Right lobe of liver (tissue), 6 donors: ENCODE measurements around the gene GGCT. TPM values are rescaled to one million over a fixed set of nuclear protein-coding genes. Genes with fewer than 3 reads are reported as not detected.
A peak's percentile ranks its signal among the peaks of the same experiment; 100 is the strongest.
"Not testable (repeated sequence)": the region's sequence is repeated elsewhere in the genome, so short reads cannot be mapped to it uniquely, and the experiment has no call there.

ENCODE experiments used
- ATAC-seq, 4 donors: fragments of 200-7000 bp; cut with Tn5 transposase; one replicate each; pipeline ENCODE4 v1.9.1; 2020; ENCODE audit warnings: mild to moderate bottlenecking in 4 of 4, moderate library complexity in 4 of 4
- DNase-seq, 3 donors: peaks; one replicate each; pipeline ENCODE4 v3.0.0-alpha.2; 2020
- H3K27ac ChIP-seq, 3 donors: fragments of 200-600 bp; one replicate each; pipeline ENCODE4 v1.8.0; 2022
- H3K27me3 ChIP-seq, 2 donors: fragments of 200-600 bp; one replicate each; pipeline ENCODE4 v1.8.0; 2022
- H3K36me3 ChIP-seq, 4 donors: fragments of 200-600 bp; sonication (generic) in 1 of 4; one replicate each; pipeline versions ENCODE4 v1.5.1 to v1.8.0; 2017 to 2022; ENCODE audit warnings: control low read depth in 1 of 4
- H3K4me1 ChIP-seq, 4 donors: fragments of 200-600 bp; sonication (generic) in 1 of 4; one replicate each; pipeline versions ENCODE4 v1.5.1 to v1.8.0; 2017 to 2022; ENCODE audit warnings: control low read depth in 1 of 4
- H3K4me3 ChIP-seq, 3 donors: fragments of 200-600 bp; one replicate each; pipeline ENCODE4 v1.8.0; 2022
- H3K9me3 ChIP-seq, 4 donors: fragments of 200-600 bp; sonication (generic) in 1 of 4; one replicate each; pipeline versions ENCODE4 v1.5.1 to v1.8.0; 2017 to 2022; ENCODE audit warnings: control low read depth in 1 of 4
- POLR2A ChIP-seq: fragments of 450-650 bp; IDR thresholded peaks from one replicate; pipeline ENCODE4 v1.6.1; 2017; ENCODE audit warnings: antibody characterized with exemption, mild to moderate bottlenecking
- WGBS: methylation state at CpG from one replicate; pipeline ENCODE4 v1.1.6; 2018; ENCODE audit warnings: low coverage, low lambda C conversion rate; ENCODE audit not compliant: insufficient coverage; ENCODE audit errors: missing lambda C conversion rate; 5-methylcytosine and 5-hydroxymethylcytosine counted together
- intact Hi-C, 2 donors: fragments of 100-400 bp; cut with DNase I; formaldehyde crosslinking; loops; one replicate each; pipeline versions ENCODE4 v1.11.2 to v1.14.1; 2022
- total RNA-seq, 6 experiments: library from RNA; depleted of rRNA in 2 of 6; stranded (reverse); fragments of >200 nt in 2 of 6; fragmentation: NEBNext Ultra II Directional in 3 of 6; extraction: Animal tissue kit (Norgen Biotek cat#: 25700) in 3 of 6; gene quantifications; one replicate each; pipeline versions ENCODE4 v1.1.0 to v1.2.4, GENCODE V29; 2016 to 2023
- TF ChIP-seq, protein P1 (sequence below), 4 donors: fragments of 200-600 bp in 3 of 4; fragments of 450-650 bp in 1 of 4; IDR thresholded peaks; one replicate each; pipeline versions ENCODE4 v1.5.1 to v1.8.0; 2016 to 2022; ENCODE audit warnings: antibody characterized with exemption in 4 of 4, mild to moderate bottlenecking in 2 of 4
- donor health status: DM: no; HTN: yes; CAD: no.
- donor health status: DM: no; HTN: no; CAD: no.
- donor health status: DM: no; HTN: no; CAD: no.
- donor health status: DM: no; HTN: yes; CAD: no.
- donor health status: DM: no; HTN: yes; CAD: no.

The GGCT gene
- total RNA-seq, 6 experiments from 2014 or later = 13.2 to 23.8 (median 16.8) TPM

DNA sequence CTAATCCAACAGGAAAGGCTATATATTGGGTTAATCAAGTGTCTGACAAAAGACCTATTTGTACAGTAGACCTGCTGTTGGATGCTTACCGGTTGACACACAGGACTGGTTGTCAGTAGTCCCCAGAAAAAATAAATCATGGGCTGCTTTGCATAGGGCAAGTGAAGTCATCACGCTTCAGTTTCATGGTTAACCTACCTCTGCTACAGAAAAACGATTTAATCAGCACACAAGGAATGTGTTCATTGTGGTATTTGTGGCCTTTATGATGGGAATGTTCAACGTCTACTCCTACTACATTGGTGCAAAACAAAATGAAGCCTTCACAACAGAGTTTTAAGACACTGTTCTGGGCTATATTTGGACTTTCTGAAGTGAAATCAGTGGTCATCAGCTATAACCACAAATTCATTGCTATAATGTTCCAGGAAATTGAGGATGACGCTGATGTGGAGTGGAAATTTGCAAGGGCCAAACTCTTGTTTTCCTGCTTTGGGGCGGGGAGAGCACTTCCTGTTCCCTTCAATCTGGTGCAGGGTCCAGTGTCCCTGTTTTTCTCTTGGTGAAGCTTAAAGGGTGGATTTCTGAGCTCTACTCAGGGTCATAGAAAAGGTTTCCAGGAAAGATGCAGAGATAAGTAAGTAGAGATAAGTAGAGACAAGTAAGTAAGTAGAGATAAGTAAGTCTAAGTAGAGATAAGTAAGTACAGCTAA lies 39.3 kb upstream of the GGCT start:
- ATAC-seq = no peak
- intact Hi-C loops = no loop called here
- no peak overlapping the region for H3K27ac ChIP-seq

DNA sequence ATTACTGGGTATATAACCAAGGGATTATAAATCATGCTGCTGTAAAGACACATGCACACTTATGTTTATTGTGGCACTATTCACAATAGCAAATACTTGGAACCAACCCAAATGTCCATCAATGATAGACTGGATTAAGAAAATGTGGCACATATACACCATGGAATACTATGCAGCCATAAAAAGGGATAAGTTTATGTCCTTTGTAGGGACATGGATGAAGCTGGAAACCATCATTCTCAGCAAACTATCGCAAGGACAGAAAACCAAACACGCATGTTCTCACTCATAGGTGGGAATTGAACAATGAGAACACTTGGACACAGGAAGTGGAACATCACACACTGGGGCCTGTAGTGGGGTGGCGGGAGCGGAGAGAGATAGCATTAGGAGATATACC lies 38.5 kb upstream of the GGCT start:
- ATAC-seq, H3K27ac ChIP-seq, H3K9me3 ChIP-seq, H3K4me3 ChIP-seq, H3K27me3 ChIP-seq, DNase-seq, H3K36me3 ChIP-seq, intact Hi-C loops, H3K4me1 ChIP-seq: not testable (repeated sequence)
- 89% methylated on average over 3 of the region's 4 CpGs for WGBS

More for the DNA sequence above, 39.3 kb upstream of the GGCT start:
- no peaks in the 10 kb centered on the region for H3K4me1 ChIP-seq
- TF ChIP-seq, protein P1, sequence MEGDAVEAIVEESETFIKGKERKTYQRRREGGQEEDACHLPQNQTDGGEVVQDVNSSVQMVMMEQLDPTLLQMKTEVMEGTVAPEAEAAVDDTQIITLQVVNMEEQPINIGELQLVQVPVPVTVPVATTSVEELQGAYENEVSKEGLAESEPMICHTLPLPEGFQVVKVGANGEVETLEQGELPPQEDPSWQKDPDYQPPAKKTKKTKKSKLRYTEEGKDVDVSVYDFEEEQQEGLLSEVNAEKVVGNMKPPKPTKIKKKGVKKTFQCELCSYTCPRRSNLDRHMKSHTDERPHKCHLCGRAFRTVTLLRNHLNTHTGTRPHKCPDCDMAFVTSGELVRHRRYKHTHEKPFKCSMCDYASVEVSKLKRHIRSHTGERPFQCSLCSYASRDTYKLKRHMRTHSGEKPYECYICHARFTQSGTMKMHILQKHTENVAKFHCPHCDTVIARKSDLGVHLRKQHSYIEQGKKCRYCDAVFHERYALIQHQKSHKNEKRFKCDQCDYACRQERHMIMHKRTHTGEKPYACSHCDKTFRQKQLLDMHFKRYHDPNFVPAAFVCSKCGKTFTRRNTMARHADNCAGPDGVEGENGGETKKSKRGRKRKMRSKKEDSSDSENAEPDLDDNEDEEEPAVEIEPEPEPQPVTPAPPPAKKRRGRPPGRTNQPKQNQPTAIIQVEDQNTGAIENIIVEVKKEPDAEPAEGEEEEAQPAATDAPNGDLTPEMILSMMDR (IDR thresholded peaks at IDR 0.05) = no peak
- TF ChIP-seq POLR2A = no peak
- H3K9me3 ChIP-seq = no peaks in the 10 kb centered on the region
- no peak for DNase-seq
- no peaks in the 10 kb centered on the region for H3K36me3 ChIP-seq
- 69% methylated on average over 5 of the region's 6 CpGs for WGBS
- H3K4me3 ChIP-seq = no peak overlapping the region
- H3K27me3 ChIP-seq = no peaks in the 10 kb centered on the region

DNA sequence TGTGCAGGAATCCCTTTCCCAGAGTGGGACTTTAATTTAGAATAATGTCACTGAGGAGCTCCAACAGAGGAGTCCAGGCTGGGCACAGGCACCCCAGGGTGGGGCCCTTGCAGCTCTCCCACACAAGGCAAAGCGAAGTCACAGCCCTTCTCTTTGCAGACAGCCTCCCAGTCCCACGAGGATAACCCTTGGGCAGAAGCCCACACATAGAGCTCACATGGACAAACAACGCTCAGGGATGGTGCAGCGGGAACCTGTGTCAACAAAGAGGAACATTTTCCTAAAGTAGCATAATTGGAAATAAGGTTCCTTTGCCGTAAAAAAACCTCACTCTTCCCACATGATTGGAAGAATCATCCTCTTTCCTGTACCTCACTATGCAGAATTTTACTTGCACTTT lies 29.3 kb upstream of the GGCT start:
- H3K27me3 ChIP-seq = no peaks in the 10 kb centered on the region
- WGBS = 45% methylated on average over 2 of the region's 5 CpGs

DNA sequence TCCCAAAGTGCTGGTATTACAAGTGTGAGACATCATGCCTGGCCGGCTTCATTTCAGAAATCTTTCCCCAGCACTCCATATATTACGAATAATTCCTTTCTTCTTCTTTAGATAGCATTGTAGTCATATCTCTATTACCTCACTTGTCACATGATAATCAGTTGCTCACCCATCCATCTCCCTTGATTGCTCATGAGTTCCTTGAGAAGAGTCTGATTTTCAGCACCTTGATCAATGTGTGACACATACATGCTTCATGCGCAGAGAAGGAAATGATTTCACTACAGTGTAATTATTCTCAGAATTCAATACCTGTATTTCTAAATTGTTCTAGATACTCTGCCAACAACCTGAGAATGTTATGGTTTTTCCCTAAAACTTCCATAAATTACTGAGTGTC lies 26.7 kb upstream of the GGCT start:
- no peaks in the 10 kb centered on the region for H3K4me1 ChIP-seq
- H3K4me3 ChIP-seq = no peak overlapping the region
- intact Hi-C loops = no loop called here
- 82% methylated on average over 3 of the region's 3 CpGs for WGBS
- no peak for ATAC-seq
- no peaks in the 10 kb centered on the region for H3K36me3 ChIP-seq
- no peak for DNase-seq
- H3K9me3 ChIP-seq = no peaks in the 10 kb centered on the region
- H3K27me3 ChIP-seq = no peaks in the 10 kb centered on the region
- no peak overlapping the region for H3K27ac ChIP-seq
- TF ChIP-seq, protein P1 (IDR thresholded peaks at IDR 0.05) = no peak
- no peak for TF ChIP-seq POLR2A

More for the DNA sequence above, 29.3 kb upstream of the GGCT start:
- intact Hi-C loops = no loop called here
- no peaks in the 10 kb centered on the region for H3K9me3 ChIP-seq
- H3K36me3 ChIP-seq = no peaks in the 10 kb centered on the region
- ATAC-seq = peak in 1 of 4 donors; percentile 56
- no peak for DNase-seq
- H3K4me3 ChIP-seq = no peak overlapping the region
- no peak for TF ChIP-seq POLR2A
- TF ChIP-seq, protein P1 (IDR thresholded peaks at IDR 0.05) = no peak
- no peaks in the 10 kb centered on the region for H3K4me1 ChIP-seq
- no peak overlapping the region for H3K27ac ChIP-seq

DNA sequence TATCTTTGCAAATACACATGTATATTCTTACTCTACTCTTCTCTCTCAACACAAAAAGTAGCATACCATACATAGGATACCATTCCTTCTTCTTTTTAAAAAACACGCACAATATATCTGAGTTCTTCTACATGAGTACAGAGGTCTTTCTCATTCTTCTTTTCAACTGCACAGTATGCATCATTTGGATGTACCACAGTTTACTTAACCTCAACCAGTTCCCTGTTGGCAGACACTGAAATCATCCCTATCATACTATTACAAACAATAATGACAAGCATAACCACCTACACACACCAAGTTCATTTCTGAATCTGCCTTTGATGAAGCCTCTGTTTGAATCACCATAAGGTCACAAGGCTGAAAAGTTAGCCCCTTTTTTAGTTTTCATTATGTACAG lies 25.7 kb upstream of the GGCT start:
- 94% methylated on average over 1 of the region's 1 CpG for WGBS
- no peak for ATAC-seq
- no peak overlapping the region for H3K27ac ChIP-seq
- H3K27me3 ChIP-seq = no peaks in the 10 kb centered on the region
- H3K4me1 ChIP-seq = no peaks in the 10 kb centered on the region
- intact Hi-C loops = no loop called here
- TF ChIP-seq, protein P1 (IDR thresholded peaks at IDR 0.05) = no peak
- no peak for TF ChIP-seq POLR2A
- H3K9me3 ChIP-seq = no peaks in the 10 kb centered on the region
- H3K36me3 ChIP-seq = no peaks in the 10 kb centered on the region
- DNase-seq = no peak
- no peak overlapping the region for H3K4me3 ChIP-seq
